Keratinocyte (primary cell): Measurements from ENCODE around the gene TMEM259. TPM values are rescaled to one million over a fixed set of nuclear protein-coding genes. Genes with fewer than 3 reads are reported as not detected.

Experiments used
- DNase-seq: peaks from one replicate; pipeline ENCODE4 v3.0.0-alpha.2; 2011; ENCODE audit warnings: low read depth, missing footprints, low spot score
- FAIRE-seq: peaks from 2 replicates; lab custom pipeline; 2011; peaks lifted over from hg19 to GRCh38; lab: Jason Lieb, UNC
- H2AFZ ChIP-seq: 2 replicates; pipeline ENCODE4 v1.6.0; 2012; ENCODE audit warnings: low read length, control low read depth, inconsistent platforms; ENCODE audit not compliant: control insufficient read depth
- H3K27ac ChIP-seq: 2 replicates; pipeline ENCODE4 v1.5.1; 2011; ENCODE audit warnings: low read length; ENCODE audit not compliant: control insufficient read depth, insufficient read depth
- H3K27me3 ChIP-seq: 3 replicates; pipeline ENCODE4 v1.6.0; 2011; ENCODE audit warnings: low read length; ENCODE audit not compliant: control insufficient read depth, insufficient read depth; ENCODE audit errors: extremely low read depth
- H3K36me3 ChIP-seq, 2 experiments: 2 replicates in 1 of 2; 3 replicates in 1 of 2; pipeline ENCODE4 v1.5.1; 2011; ENCODE audit warnings: low read length in 2 of 2, mild to moderate bottlenecking in 1 of 2; ENCODE audit not compliant: control insufficient read depth in 2 of 2, insufficient read depth in 2 of 2; ENCODE audit errors: extremely low read depth in 1 of 2
- H3K4me1 ChIP-seq: 3 replicates; pipeline ENCODE4 v1.5.1; 2011; ENCODE audit warnings: low read length; ENCODE audit not compliant: control insufficient read depth, insufficient read depth; ENCODE audit errors: extremely low read depth
- H3K4me2 ChIP-seq: 3 replicates; pipeline ENCODE4 v1.6.0; 2011; ENCODE audit warnings: low read depth, low read length; ENCODE audit not compliant: control insufficient read depth, insufficient read depth; ENCODE audit errors: extremely low read depth
- H3K4me3 ChIP-seq, 3 experiments: fragments of 200-600 bp in 1 of 3; sonication (generic) in 1 of 3; 2 replicates in 2 of 3; 3 replicates in 1 of 3; pipeline ENCODE4 v1.5.1; 2011 to 2016; ENCODE audit warnings: low read length in 3 of 3, mild to moderate bottlenecking in 3 of 3, control low read depth in 2 of 3, inconsistent platforms in 1 of 3, low read depth in 1 of 3, mixed read lengths in 1 of 3, mixed run types in 1 of 3, moderate library complexity in 1 of 3; ENCODE audit not compliant: control insufficient read depth in 2 of 3, insufficient read depth in 2 of 3; ENCODE audit errors: extremely low read depth in 1 of 3
- H3K79me2 ChIP-seq: 2 replicates; pipeline ENCODE4 v1.6.0; 2012; ENCODE audit warnings: low read length; ENCODE audit not compliant: control insufficient read depth, insufficient read depth
- H3K9ac ChIP-seq: 3 replicates; pipeline ENCODE4 v1.6.0; 2011; ENCODE audit warnings: low read length; ENCODE audit not compliant: control insufficient read depth, insufficient read depth; ENCODE audit errors: extremely low read depth
- H3K9me1 ChIP-seq: 3 replicates; pipeline ENCODE4 v1.6.0; 2011; ENCODE audit warnings: low read length; ENCODE audit not compliant: control insufficient read depth, insufficient read depth; ENCODE audit errors: extremely low read depth
- H3K9me3 ChIP-seq: 2 replicates; pipeline ENCODE4 v1.5.1; 2012; ENCODE audit warnings: low read depth, low read length; ENCODE audit not compliant: control insufficient read depth
- H4K20me1 ChIP-seq: 3 replicates; pipeline ENCODE4 v1.6.0; 2011; ENCODE audit warnings: low read length; ENCODE audit not compliant: control insufficient read depth, insufficient read depth; ENCODE audit errors: extremely low read depth
- EZH2 ChIP-seq: IDR thresholded peaks from one replicate; pipeline ENCODE4 v1.6.1; 2012; ENCODE audit warnings: inconsistent platforms, mild to moderate bottlenecking, low read length, moderate library complexity
- dilution Hi-C: fragments of 300-500 bp; cut with MboI; formaldehyde crosslinking; loops from one replicate; pipeline ENCODE4 v1.7.0; 2020; ENCODE audit warnings: low sequenced_read_pairs; ENCODE audit not compliant: extremely low pct_ligation_motif_present
- polyA plus RNA-seq, 5 experiments: library from polyadenylated mRNA; depleted of rRNA in 3 of 5; stranded (reverse) in 3 of 5; stranded (forward) in 1 of 5; unstranded in 1 of 5; fragments of >200 nt; gene quantifications; 1 replicate in 1 of 5; 2 replicates in 3 of 5; 3 replicates in 1 of 5; pipeline versions ENCODE4 v1.2.1 to v1.2.3, GENCODE V29; 2011 to 2012; ENCODE audit warnings: missing spikeins in 2 of 5, low read depth in 1 of 5, low replicate concordance in 1 of 5
- TF ChIP-seq, protein P1 (sequence below), 3 experiments: IDR thresholded peaks in 1 of 3; conservative IDR thresholded peaks in 1 of 3; optimal IDR thresholded peaks in 1 of 3; 2 replicates in 2 of 3; 3 replicates in 1 of 3; pipeline versions ENCODE3 to v1.5.1; 2011; ENCODE audit warnings: low read length in 3 of 3, mild to moderate bottlenecking in 3 of 3, moderate library complexity in 2 of 3, control low read depth in 1 of 3, inconsistent platforms in 1 of 3; ENCODE audit not compliant: insufficient read depth in 2 of 3; ENCODE audit errors: extremely low read depth in 1 of 3

TMEM259 gene
- polyA plus RNA-seq, 1 donor (not counting 4 experiments of a cell fraction or from before 2014, with no cell fraction given): 61.5 TPM

DNA sequence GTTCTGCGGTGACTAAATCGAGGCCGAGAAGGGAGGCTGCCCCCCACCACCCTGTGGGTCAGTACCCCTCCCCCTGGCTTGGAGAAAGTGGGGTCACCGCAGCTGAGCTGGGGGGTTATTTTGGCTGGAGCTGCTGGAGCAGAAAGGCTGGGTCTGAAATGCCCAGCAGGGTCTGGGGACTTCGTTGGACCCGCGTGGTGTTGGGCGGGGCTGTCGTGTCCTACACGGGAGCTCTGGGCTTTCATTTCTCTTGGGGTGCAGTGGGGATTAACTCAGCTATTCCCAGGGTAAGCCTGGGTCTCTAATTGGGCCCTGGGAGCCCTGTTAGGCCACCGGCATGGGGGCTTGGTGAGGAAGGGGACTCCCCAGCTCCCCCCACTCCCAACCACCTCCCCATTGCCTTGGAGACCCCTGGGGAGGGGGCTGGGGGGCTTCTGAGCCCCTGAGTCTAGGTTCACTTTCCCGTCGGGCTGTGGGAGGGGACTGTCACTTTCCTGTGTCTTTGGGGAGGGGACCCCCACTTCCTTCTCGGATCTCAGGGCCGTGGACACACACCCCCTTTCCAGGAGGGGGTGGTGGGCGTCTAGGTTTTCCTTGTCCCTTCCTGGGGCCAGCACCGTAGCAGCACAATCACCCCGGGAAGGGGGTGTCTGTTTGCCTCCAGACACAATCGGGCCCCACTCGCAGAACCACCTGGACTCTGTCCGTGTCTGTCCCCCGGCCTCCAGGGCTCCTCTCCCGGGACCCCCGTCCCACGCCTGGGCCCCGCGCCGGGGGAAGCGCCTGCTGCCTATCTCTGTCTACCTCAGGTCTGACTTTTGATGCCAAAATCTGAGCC, 47.0 kb downstream of the TMEM259 start:
- Histone ChIP-seq H4K20me1 (no peaks in the 10 kb centered on the region), H3K9ac (no peak overlapping the region), H3K4me1 (no peaks in the 10 kb centered on the region), H3K27ac (no peak overlapping the region), H3K4me3 (no peak overlapping the region), H3K36me3 (peaks cover 7 to 9% of the 10 kb centered on the region in 2 experiments), H3K9me1 (no peaks in the 10 kb centered on the region), H3K4me2 (no peak overlapping the region), H3K27me3 (no peaks in the 10 kb centered on the region), H3K9me3 (peaks cover 5% of the 10 kb centered on the region), H2AFZ (no peak overlapping the region), H3K79me2 (no peaks in the 10 kb centered on the region)
- dilution Hi-C loops: no loop called here
- FAIRE-seq: no peak
- no peak for DNase-seq
- TF ChIP-seq EZH2: no peak

DNA sequence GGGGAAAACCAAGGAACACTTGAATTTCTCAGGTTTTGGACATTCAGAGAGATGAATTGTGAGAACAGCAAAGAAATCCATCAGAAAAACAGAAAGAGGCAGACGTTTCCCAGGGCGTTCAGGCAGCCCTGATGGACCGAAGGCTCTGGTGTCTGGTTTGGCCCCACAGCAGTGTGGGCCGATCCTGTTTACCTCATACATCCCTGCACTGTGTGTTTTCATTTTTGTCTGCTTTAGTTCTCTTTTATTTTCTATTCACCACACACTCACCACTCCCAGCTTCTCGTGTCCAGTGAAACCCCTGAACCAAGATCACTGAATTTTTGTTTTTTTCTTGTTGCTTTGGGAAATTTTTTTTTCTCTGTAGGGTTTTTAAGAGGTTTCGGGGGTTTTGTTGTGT, 48.6 kb downstream of the TMEM259 start:
- Histone ChIP-seq H3K9ac (no peak overlapping the region), H2AFZ (no peak overlapping the region), H3K79me2 (no peaks in the 10 kb centered on the region), H3K9me3 (peaks cover 5% of the 10 kb centered on the region), H3K4me1 (no peaks in the 10 kb centered on the region), H3K27me3 (no peaks in the 10 kb centered on the region), H3K9me1 (no peaks in the 10 kb centered on the region), H4K20me1 (no peaks in the 10 kb centered on the region), H3K4me3 (no peak overlapping the region), H3K27ac (no peak overlapping the region), H3K4me2 (no peak overlapping the region), H3K36me3 (peaks cover 7 to 9% of the 10 kb centered on the region in 2 experiments)
- TF ChIP-seq EZH2: no peak
- TF ChIP-seq, protein P1, sequence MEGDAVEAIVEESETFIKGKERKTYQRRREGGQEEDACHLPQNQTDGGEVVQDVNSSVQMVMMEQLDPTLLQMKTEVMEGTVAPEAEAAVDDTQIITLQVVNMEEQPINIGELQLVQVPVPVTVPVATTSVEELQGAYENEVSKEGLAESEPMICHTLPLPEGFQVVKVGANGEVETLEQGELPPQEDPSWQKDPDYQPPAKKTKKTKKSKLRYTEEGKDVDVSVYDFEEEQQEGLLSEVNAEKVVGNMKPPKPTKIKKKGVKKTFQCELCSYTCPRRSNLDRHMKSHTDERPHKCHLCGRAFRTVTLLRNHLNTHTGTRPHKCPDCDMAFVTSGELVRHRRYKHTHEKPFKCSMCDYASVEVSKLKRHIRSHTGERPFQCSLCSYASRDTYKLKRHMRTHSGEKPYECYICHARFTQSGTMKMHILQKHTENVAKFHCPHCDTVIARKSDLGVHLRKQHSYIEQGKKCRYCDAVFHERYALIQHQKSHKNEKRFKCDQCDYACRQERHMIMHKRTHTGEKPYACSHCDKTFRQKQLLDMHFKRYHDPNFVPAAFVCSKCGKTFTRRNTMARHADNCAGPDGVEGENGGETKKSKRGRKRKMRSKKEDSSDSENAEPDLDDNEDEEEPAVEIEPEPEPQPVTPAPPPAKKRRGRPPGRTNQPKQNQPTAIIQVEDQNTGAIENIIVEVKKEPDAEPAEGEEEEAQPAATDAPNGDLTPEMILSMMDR (optimal IDR thresholded peaks at IDR 0.05 in 1 of 3, IDR thresholded peaks at IDR 0.05 in 1 of 3, conservative IDR thresholded peaks at IDR 0.05 in 1 of 3; ENCODE audit: extremely low read depth in 1 of 3, insufficient read depth in 2 of 3, low read length in 3 of 3): no peak
- DNase-seq: no peak
- dilution Hi-C loops: no loop called here
- FAIRE-seq: no peak
